HepG2 (cell line): ENCODE data around the gene SP1. TPM values are rescaled to one million over a fixed set of nuclear protein-coding genes. Genes with fewer than 3 reads are reported as not detected.

Experiments used
- ATAC-seq: fragments of 200-7000 bp; cut with Tn5 transposase; 3 replicates; pipeline ENCODE4 v1.9.1; 2020; ENCODE audit warnings: mild to moderate bottlenecking, moderate library complexity
- BruUV-seq: library from RNA; stranded (reverse); fragments of 400-500 nt; replicated peaks from 2 replicates; lab custom pipeline; 2021; lab: Mats Ljungman, UMichigan
- CTCF ChIA-PET: fragments of 300-600 bp; formaldehyde crosslinking; extraction: SDS; loops from one replicate; lab custom pipeline; 2021; ENCODE audit warnings: low total read pairs, inconsistent platforms, low intra/inter-chr PET ratio; lab: Yijun Ruan, JAX
- POLR2A ChIA-PET: fragments of 350-600 bp; sonication (Branson Sonifier 250); formaldehyde crosslinking; loops from one replicate; lab custom pipeline; 2020; ENCODE audit warnings: antibody characterized with exemption, inconsistent platforms; lab: Yijun Ruan, JAX
- DNase-seq: peaks from one replicate; pipeline ENCODE4 v3.0.0-alpha.2; 2015; ENCODE audit warnings: low spot score
- FAIRE-seq: peaks from 3 replicates; lab custom pipeline; 2011; peaks lifted over from hg19 to GRCh38; lab: Jason Lieb, UNC
- H2AFZ ChIP-seq: one replicate; pipeline ENCODE4 v1.6.1; 2011; ENCODE audit warnings: low read length, inconsistent platforms
- H3K27ac ChIP-seq: fragments of 300-600 bp; 3 replicates; pipeline ENCODE4 v1.8.0; 2011; ENCODE audit warnings: mixed run types, mild to moderate bottlenecking, mixed read lengths, low read length, inconsistent platforms; ENCODE audit not compliant: insufficient read depth; ENCODE audit errors: extremely low read length
- H3K27me3 ChIP-seq, 2 experiments: fragments of 200-600 bp in 1 of 2; 2 replicates in 1 of 2; 3 replicates in 1 of 2; pipeline versions ENCODE4 v1.6.0 to v1.8.0; 2011; ENCODE audit warnings: low read length in 2 of 2, mild to moderate bottlenecking in 2 of 2, moderate library complexity in 2 of 2, inconsistent platforms in 1 of 2; ENCODE audit not compliant: insufficient read depth in 2 of 2, control insufficient read depth in 1 of 2
- H3K36me3 ChIP-seq, 2 experiments: fragments of 200-600 bp in 1 of 2; replicated peaks in 1 of 2; 2 replicates in 1 of 2; 3 replicates in 1 of 2; pipeline versions ENCODE4 v1.5.1 to v1.8.0; 2011; ENCODE audit warnings: low read length in 2 of 2, inconsistent platforms in 1 of 2; ENCODE audit not compliant: insufficient read depth in 2 of 2, control insufficient read depth in 1 of 2
- H3K4me1 ChIP-seq: 2 replicates; pipeline ENCODE4 v1.5.1; 2012; ENCODE audit warnings: low read length, inconsistent platforms; ENCODE audit not compliant: insufficient read depth
- H3K4me2 ChIP-seq: 2 replicates; pipeline ENCODE4 v1.6.0; 2011; ENCODE audit warnings: low read depth, low read length, inconsistent platforms
- H3K4me3 ChIP-seq, 3 experiments: fragments of 200-600 bp in 1 of 3; sonication (generic), shearing (Covaris generic) in 1 of 3; replicated peaks in 1 of 3; 2 replicates each; pipeline ENCODE4 v1.5.1; 2011 to 2016; ENCODE audit warnings: low read length in 3 of 3, inconsistent platforms in 2 of 3, low read depth in 2 of 3, mild to moderate bottlenecking in 2 of 3, control low read depth in 1 of 3, mixed read lengths in 1 of 3; ENCODE audit not compliant: insufficient read depth in 1 of 3
- H3K79me2 ChIP-seq: one replicate; pipeline ENCODE4 v1.6.1; 2011; ENCODE audit warnings: low read length, inconsistent platforms; ENCODE audit not compliant: insufficient read depth
- H3K9ac ChIP-seq: 2 replicates; pipeline ENCODE4 v1.6.0; 2011; ENCODE audit warnings: mild to moderate bottlenecking, low read depth, low read length, inconsistent platforms; ENCODE audit not compliant: insufficient read depth
- H3K9me3 ChIP-seq: 2 replicates; pipeline ENCODE4 v1.5.1; 2012; ENCODE audit warnings: mild to moderate bottlenecking, low read length
- H4K20me1 ChIP-seq: 2 replicates; pipeline ENCODE4 v1.6.0; 2011; ENCODE audit warnings: inconsistent platforms, mild to moderate bottlenecking, low read length, moderate library complexity; ENCODE audit not compliant: insufficient read depth
- BRD4 ChIP-seq: sonication (generic); formaldehyde crosslinking; IDR thresholded peaks from 2 replicates; pipeline ENCODE4 v1.4.0; 2020; ENCODE audit warnings: missing genetic modification reagents
- EP300 ChIP-seq, 3 experiments: sonication (generic) in 1 of 3; formaldehyde crosslinking in 1 of 3; IDR thresholded peaks; 2 replicates each; pipeline versions ENCODE4 v1.5.1 to v1.6.1; 2011 to 2020; ENCODE audit warnings: low read depth in 2 of 3, low read length in 2 of 3, borderline replicate concordance in 1 of 3, improper control_type of control experiment in 1 of 3, mild to moderate bottlenecking in 1 of 3, missing genetic modification reagents in 1 of 3, moderate library complexity in 1 of 3
- FLYWCH1 ChIP-seq: sonication (generic); formaldehyde crosslinking; IDR thresholded peaks from 2 replicates; pipeline ENCODE4 v1.8.1; 2023; ENCODE audit warnings: mild to moderate bottlenecking, missing genetic modification reagents
- HNRNPK ChIP-seq: fragments of 200-400 bp; formaldehyde crosslinking; IDR thresholded peaks from 2 replicates; pipeline ENCODE4 v1.6.1; 2018; ENCODE audit warnings: low read length, low read depth, moderate library complexity, mild to moderate bottlenecking; ENCODE audit not compliant: poor library complexity, severe bottlenecking
- NR2F1 ChIP-seq, 2 experiments: fragments of 450-650 bp in 1 of 2; formaldehyde crosslinking in 1 of 2; IDR thresholded peaks; 2 replicates each; pipeline versions ENCODE4 v1.5.0 to v1.6.1; 2016 to 2020; ENCODE audit warnings: mild to moderate bottlenecking in 1 of 2, missing compliant biosample characterization in 1 of 2, missing genetic modification reagents in 1 of 2, moderate library complexity in 1 of 2
- SRY ChIP-seq: sonication (generic); formaldehyde crosslinking; IDR thresholded peaks from 2 replicates; pipeline ENCODE4 v1.8.0; 2022; ENCODE audit warnings: mild to moderate bottlenecking, missing genetic modification reagents
- TGIF2 ChIP-seq: IDR thresholded peaks from 2 replicates; pipeline ENCODE4 v1.6.1; 2016; ENCODE audit warnings: control low read depth, missing compliant biosample characterization
- ZNF101 ChIP-seq: sonication (generic); formaldehyde crosslinking; IDR thresholded peaks from 2 replicates; pipeline ENCODE4 v1.4.0; 2020; ENCODE audit warnings: mild to moderate bottlenecking, low read depth, missing genetic modification reagents, borderline replicate concordance
- ZNF432 ChIP-seq: sonication (generic); formaldehyde crosslinking; IDR thresholded peaks from 2 replicates; pipeline ENCODE4 v1.5.0; 2020; ENCODE audit warnings: missing genetic modification reagents, mild to moderate bottlenecking, borderline replicate concordance
- ZNF629 ChIP-seq: sonication (generic); formaldehyde crosslinking; conservative IDR thresholded peaks from 2 replicates; pipeline ENCODE4 v1.5.0; 2020; ENCODE audit warnings: missing genetic modification reagents
- ZNF737 ChIP-seq: sonication (generic); formaldehyde crosslinking; IDR thresholded peaks from 2 replicates; pipeline ENCODE4 v1.5.0; 2020; ENCODE audit warnings: missing genetic modification reagents, mild to moderate bottlenecking, borderline replicate concordance
- WGBS: methylation state at CpG from one replicate; pipeline ENCODE4 v1.1.6; 2017; ENCODE audit warnings: low lambda C conversion rate; 5-methylcytosine and 5-hydroxymethylcytosine counted together
- in situ Hi-C: cut with HindIII; loops from 2 replicates; pipeline ENCODE4 v1.10.0; 2017; ENCODE audit warnings: low pct_unique_long_range_greater_than_20kb; ENCODE audit not compliant: extremely low pct_ligation_motif_present
- intact Hi-C: fragments of 100-400 bp; cut with micrococcal nuclease; formaldehyde crosslinking; loops from one replicate; pipeline ENCODE4 v1.10.0; 2022; ENCODE audit not compliant: unreplicated experiment
- polyA plus RNA-seq, 8 experiments: library from polyadenylated mRNA; depleted of rRNA in 3 of 8; stranded (reverse) in 7 of 8; unstranded in 1 of 8; fragments of >200 nt; fragmentation: Illumina TruSeq in 4 of 8; extraction: Trizol in 4 of 8; gene quantifications; 2 replicates each; pipeline versions ENCODE4 v1.2.1 to v1.2.3, GENCODE V29; 2011 to 2016; ENCODE audit warnings: low read depth in 4 of 8, missing spikeins in 1 of 8, mixed read lengths in 1 of 8; ENCODE audit not compliant: insufficient read depth in 1 of 8
- total RNA-seq, 5 experiments: library from RNA; depleted of rRNA; stranded (reverse); fragments of >200 nt; fragmentation: Illumina TruSeq; extraction: Trizol; gene quantifications; 2 replicates each; pipeline ENCODE4 v1.2.3, GENCODE V29; 2016; ENCODE audit warnings: low read depth in 1 of 5
- TF ChIP-seq, protein P1 (sequence below): sonication (generic); formaldehyde crosslinking; IDR thresholded peaks from 2 replicates; pipeline ENCODE4 v1.5.0; 2020; ENCODE audit warnings: mild to moderate bottlenecking, missing genetic modification reagents
- TF ChIP-seq, protein P2 (sequence below): sonication (generic); formaldehyde crosslinking; IDR thresholded peaks from 2 replicates; pipeline ENCODE4 v1.8.0; 2022; ENCODE audit warnings: mild to moderate bottlenecking, missing genetic modification reagents, borderline replicate concordance
- TF ChIP-seq, protein P3 (sequence below): sonication (generic); formaldehyde crosslinking; IDR thresholded peaks from 2 replicates; pipeline ENCODE4 v1.4.0; 2020; ENCODE audit warnings: missing genetic modification reagents
- TF ChIP-seq, protein P4 (sequence below): sonication (generic); formaldehyde crosslinking; IDR thresholded peaks from 2 replicates; pipeline ENCODE4 v1.8.0; 2022; ENCODE audit warnings: mild to moderate bottlenecking, missing genetic modification reagents; ENCODE audit not compliant: insufficient replicate concordance

Gene SP1
- total and polyA plus RNA-seq, 2 of the 13 experiments (the other 11 are each of a cell fraction or from before 2014, with no cell fraction given) = 26.5 to 27.5 TPM

DNA sequence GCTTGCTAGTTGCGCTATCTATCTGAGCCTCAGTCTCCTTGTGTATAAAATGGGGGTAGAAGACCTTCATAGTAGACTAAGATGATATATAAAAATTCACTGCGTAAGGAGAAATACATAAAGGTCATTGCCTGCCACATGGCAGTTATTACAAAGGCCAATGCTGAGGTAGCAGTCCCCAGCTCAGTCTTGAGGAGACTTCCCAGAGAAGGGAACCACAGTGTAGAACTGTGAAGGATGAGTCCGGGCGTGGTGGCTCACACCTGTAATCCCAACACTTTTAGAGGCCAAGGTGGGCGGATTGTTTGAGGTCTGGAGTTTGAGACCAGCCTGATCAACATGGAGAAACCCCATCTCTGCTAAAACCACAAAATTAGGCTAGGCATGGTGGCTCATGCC, 26.7 kb upstream of the SP1 start:
- H3K4me2 ChIP-seq = no peak overlapping the region
- no peaks in the 10 kb centered on the region for H4K20me1 ChIP-seq
- H3K9ac ChIP-seq = no peak overlapping the region
- CTCF ChIA-PET = interaction anchor here (1.1 to 1.8 kb wide), 8 partner anchors 27 to 155 kb away, joined by 3 to 48 read pairs (median 4); partner anchors contain the start of genes AAAS and SP1
- no TSS peak for BruUV-seq
- no peaks in the 10 kb centered on the region for H3K27me3 ChIP-seq
- in situ Hi-C loops (no loop called here), intact Hi-C loops (loop anchor here (2.0 kb wide), 1 partner anchor 156 kb away; no protein-coding TSS in a partner anchor)
- no peaks in the 10 kb centered on the region for H3K36me3 ChIP-seq
- no peak overlapping the region for H3K4me3 ChIP-seq
- H2AFZ ChIP-seq = peak overlapping the region; percentile 1
- H3K4me1 ChIP-seq = peaks cover 22% of the 10 kb centered on the region
- H3K9me3 ChIP-seq = no peaks in the 10 kb centered on the region
- DNase-seq = no peak
- WGBS = 51% methylated on average over 5 of the region's 5 CpGs
- H3K79me2 ChIP-seq = no peaks in the 10 kb centered on the region
- FAIRE-seq = no peak
- H3K27ac ChIP-seq = no peak overlapping the region
- ATAC-seq = peak; percentile 19; the same call in 2 of the 3 replicates
- POLR2A ChIA-PET = interaction anchor here (1.3 to 1.7 kb wide), 2 partner anchors 28 to 88 kb away, joined by 5 to 6 read pairs; partner anchors contain the start of gene PRR13
- TF ChIP-seq BRD4 (CRISPR knock-in tag) (no peak), HNRNPK (no peak), ZNF432 (CRISPR knock-in tag) (no peak), SRY (CRISPR knock-in tag) (no peak), ZNF629 (CRISPR knock-in tag) (no peak), FLYWCH1 (no peak), ZNF737 (no peak), TGIF2 (CRISPR knock-in tag) (no peak), EP300 (IDR thresholded peaks at IDR 0.05; ENCODE audit: low read depth in 2 of 2, low read length in 2 of 2) (no peak), EP300 (CRISPR knock-in tag; IDR thresholded peaks at IDR 0.05; ENCODE audit: borderline replicate concordance) (no peak), ZNF101 (CRISPR knock-in tag) (no peak), NR2F1 (CRISPR knock-in tag; IDR thresholded peaks at IDR 0.05) (no peak)
- TF ChIP-seq, protein P1, sequence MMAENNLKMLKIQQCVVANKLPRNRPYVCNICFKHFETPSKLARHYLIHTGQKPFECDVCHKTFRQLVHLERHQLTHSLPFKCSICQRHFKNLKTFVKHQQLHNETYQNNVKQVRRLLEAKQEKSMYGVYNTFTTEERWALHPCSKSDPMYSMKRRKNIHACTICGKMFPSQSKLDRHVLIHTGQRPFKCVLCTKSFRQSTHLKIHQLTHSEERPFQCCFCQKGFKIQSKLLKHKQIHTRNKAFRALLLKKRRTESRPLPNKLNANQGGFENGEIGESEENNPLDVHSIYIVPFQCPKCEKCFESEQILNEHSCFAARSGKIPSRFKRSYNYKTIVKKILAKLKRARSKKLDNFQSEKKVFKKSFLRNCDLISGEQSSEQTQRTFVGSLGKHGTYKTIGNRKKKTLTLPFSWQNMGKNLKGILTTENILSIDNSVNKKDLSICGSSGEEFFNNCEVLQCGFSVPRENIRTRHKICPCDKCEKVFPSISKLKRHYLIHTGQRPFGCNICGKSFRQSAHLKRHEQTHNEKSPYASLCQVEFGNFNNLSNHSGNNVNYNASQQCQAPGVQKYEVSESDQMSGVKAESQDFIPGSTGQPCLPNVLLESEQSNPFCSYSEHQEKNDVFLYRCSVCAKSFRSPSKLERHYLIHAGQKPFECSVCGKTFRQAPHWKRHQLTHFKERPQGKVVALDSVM = no peak
- TF ChIP-seq, protein P2, sequence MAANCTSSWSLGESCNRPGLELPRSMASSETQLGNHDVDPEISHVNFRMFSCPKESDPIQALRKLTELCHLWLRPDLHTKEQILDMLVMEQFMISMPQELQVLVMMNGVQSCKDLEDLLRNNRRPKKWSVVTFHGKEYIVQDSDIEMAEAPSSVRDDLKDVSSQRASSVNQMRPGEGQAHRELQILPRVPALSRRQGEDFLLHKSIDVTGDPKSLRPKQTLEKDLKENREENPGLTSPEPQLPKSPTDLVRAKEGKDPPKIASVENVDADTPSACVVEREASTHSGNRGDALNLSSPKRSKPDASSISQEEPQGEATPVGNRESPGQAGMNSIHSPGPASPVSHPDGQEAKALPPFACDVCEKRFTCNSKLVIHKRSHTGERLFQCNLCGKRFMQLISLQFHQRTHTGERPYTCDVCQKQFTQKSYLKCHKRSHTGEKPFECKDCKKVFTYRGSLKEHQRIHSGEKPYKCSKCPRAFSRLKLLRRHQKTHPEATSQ (CRISPR knock-in tag) = no peak
- TF ChIP-seq, protein P3, sequence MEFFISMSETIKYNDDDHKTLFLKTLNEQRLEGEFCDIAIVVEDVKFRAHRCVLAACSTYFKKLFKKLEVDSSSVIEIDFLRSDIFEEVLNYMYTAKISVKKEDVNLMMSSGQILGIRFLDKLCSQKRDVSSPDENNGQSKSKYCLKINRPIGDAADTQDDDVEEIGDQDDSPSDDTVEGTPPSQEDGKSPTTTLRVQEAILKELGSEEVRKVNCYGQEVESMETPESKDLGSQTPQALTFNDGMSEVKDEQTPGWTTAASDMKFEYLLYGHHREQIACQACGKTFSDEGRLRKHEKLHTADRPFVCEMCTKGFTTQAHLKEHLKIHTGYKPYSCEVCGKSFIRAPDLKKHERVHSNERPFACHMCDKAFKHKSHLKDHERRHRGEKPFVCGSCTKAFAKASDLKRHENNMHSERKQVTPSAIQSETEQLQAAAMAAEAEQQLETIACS = no peak
- TF ChIP-seq, protein P4, sequence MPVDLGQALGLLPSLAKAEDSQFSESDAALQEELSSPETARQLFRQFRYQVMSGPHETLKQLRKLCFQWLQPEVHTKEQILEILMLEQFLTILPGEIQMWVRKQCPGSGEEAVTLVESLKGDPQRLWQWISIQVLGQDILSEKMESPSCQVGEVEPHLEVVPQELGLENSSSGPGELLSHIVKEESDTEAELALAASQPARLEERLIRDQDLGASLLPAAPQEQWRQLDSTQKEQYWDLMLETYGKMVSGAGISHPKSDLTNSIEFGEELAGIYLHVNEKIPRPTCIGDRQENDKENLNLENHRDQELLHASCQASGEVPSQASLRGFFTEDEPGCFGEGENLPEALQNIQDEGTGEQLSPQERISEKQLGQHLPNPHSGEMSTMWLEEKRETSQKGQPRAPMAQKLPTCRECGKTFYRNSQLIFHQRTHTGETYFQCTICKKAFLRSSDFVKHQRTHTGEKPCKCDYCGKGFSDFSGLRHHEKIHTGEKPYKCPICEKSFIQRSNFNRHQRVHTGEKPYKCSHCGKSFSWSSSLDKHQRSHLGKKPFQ = no peak
